Mononuclear cell (primary cell): ENCODE results near the gene EMC8. TPM values are rescaled to one million over a fixed set of nuclear protein-coding genes. Genes with fewer than 3 reads are reported as not detected.

Source experiments
- H3K27me3 ChIP-seq: 2 replicates; pipeline ENCODE4 v1.6.0; 2011; ENCODE audit warnings: low read length, control low read depth; ENCODE audit not compliant: insufficient read depth
- H3K4me1 ChIP-seq: 2 replicates; pipeline ENCODE4 v1.5.1; 2011; ENCODE audit warnings: mild to moderate bottlenecking, low read length, control low read depth; ENCODE audit not compliant: insufficient read depth
- H3K4me3 ChIP-seq: 2 replicates; pipeline ENCODE4 v1.5.1; 2011; ENCODE audit warnings: mild to moderate bottlenecking, low read length, moderate library complexity
- H3K9me3 ChIP-seq: 2 replicates; pipeline ENCODE4 v1.5.1; 2011; ENCODE audit warnings: low read depth, mild to moderate bottlenecking, control low read depth, low read length
- total RNA-seq: library from RNA; depleted of rRNA; stranded (reverse); fragments of >200 nt; gene quantifications from one replicate; pipeline ENCODE4 v1.2.3, GENCODE V29; 2012

EMC8 gene
- total RNA-seq, 1 donor = 18.4 TPM

- Histone ChIP-seq H3K4me3 (no peak overlapping the region), H3K4me1 (peaks cover 78% of the 10 kb centered on the region), H3K9me3 (no peaks in the 10 kb centered on the region), H3K27me3 (no peaks in the 10 kb centered on the region)
Measured at GRCh38 chr16:85733155-85733838, 66.0 kb downstream of the EMC8 start.

DNA sequence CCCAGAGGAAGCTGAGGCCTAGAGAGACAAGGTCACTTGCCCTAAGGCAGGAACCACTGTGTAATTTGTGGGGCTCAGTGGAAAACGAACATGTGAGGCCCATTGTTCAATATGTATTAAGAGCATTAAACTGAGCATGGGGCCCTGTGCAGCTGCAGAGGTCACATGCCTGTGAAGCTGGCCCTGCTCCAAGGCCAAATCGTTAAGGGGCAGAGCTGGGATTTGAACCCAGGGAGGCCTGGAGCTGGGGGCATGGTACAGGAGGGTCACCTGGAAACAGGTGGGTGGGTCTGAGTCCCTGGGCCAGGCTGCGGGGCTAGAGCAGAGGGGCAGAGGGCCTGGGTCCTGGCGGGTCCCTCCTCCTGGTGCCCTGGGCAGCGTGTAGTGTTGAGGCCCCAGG lies 68.2 kb downstream of the EMC8 start:
- Histone ChIP-seq H3K4me1 (peaks cover 67% of the 10 kb centered on the region), H3K27me3 (no peaks in the 10 kb centered on the region), H3K4me3 (no peak overlapping the region), H3K9me3 (no peaks in the 10 kb centered on the region)

- Histone ChIP-seq H3K27me3 (no peaks in the 10 kb centered on the region), H3K4me3 (no peak overlapping the region), H3K4me1 (peaks cover 57% of the 10 kb centered on the region), H3K9me3 (no peaks in the 10 kb centered on the region)
Measured at GRCh38 chr16:85730186-85730465, 69.2 kb downstream of the EMC8 start.

DNA sequence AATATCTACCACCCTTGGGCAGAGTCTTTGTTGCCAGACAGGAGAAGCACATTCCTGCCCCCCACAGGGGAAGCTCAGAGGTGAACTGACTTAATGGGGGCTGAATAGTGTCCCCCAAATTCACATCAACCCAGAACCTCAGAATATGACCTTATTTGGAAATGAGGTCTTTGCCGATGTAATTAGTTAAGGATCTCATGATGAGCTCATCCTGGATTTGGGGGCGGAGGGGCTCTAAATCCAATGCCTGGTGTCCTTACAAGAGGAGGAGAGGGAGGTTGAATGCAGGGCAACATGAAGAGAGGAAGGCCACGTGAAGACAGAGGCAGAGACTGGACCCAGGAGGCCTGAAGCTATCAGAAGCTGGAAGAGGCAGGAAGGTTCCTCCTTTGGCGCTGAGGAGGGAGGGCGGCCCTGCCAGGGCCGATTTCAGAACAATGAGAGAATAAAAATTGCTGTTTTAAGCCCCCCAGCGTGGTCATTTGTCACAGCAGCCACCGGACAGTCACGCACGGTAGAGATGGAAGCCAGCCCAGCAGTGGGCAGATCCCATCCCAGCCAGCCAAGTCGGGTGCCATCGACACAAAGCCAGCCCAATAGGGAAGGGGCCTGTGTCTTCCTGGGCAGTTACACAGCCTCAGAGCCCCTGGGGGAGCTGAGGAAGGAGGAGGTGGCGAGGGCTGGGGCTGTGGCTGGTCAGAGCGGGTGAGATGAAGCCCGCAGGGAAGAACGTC lies 69.7 kb downstream of the EMC8 start:
- H3K27me3 ChIP-seq = no peaks in the 10 kb centered on the region
- no peak overlapping the region for H3K4me3 ChIP-seq
- peaks cover 52% of the 10 kb centered on the region for H3K4me1 ChIP-seq
- H3K9me3 ChIP-seq = no peaks in the 10 kb centered on the region

- Histone ChIP-seq H3K4me3 (no peak overlapping the region), H3K4me1 (peaks cover 44% of the 10 kb centered on the region), H3K27me3 (no peaks in the 10 kb centered on the region), H3K9me3 (no peaks in the 10 kb centered on the region)
Measured at GRCh38 chr16:85728879-85729278, 70.5 kb downstream of the EMC8 start.

Other genes with a start within 250 kb of the EMC8 start
- 34.3 TPM for gene GSE1, start 186.2 kb downstream of the EMC8 start, total RNA-seq
- 0.42 TPM for gene GINS2, start 110.6 kb downstream of the EMC8 start, total RNA-seq
- 4.3 TPM for gene C16orf74, start 48.4 kb downstream of the EMC8 start, total RNA-seq
- gene COX4I1, start 151 bp upstream of the EMC8 start, total RNA-seq = 322 TPM
- gene IRF8, start 99.6 kb upstream of the EMC8 start, total RNA-seq = 94.9 TPM